ENCODE results near the gene SFTA2. TPM values are rescaled to one million over a fixed set of nuclear protein-coding genes. Genes with fewer than 3 reads are reported as not detected.

SFTA2 gene
- total RNA-seq, 1 donor from 2014 or later, result not detected

GRCh38 chr6:30891816-30892538 lies 40.0 kb downstream of the SFTA2 start:
- Histone ChIP-seq H3K36me3 (ENCODE audit: control insufficient read depth, insufficient read depth, low read length) (peaks cover 61% of the 10 kb centered on the region), H3K27me3 (ENCODE audit: control insufficient read depth, insufficient read depth, low read length) (no peaks in the 10 kb centered on the region), H3K4me3 (ENCODE audit: low read depth, low read length) (no peak overlapping the region)
- FAIRE-seq, result no peak
- no peak for DNase-seq (ENCODE audit: low read depth)
- TF ChIP-seq CTCF (IDR thresholded peaks at IDR 0.05; ENCODE audit: insufficient read depth, low read length, severe bottlenecking), result no peak

GRCh38 chr6:30891450-30891723 lies 40.6 kb downstream of the SFTA2 start:
- no peak for TF ChIP-seq CTCF (IDR thresholded peaks at IDR 0.05; ENCODE audit: insufficient read depth, low read length, severe bottlenecking)
- H3K27me3 ChIP-seq (ENCODE audit: control insufficient read depth, insufficient read depth, low read length), result no peaks in the 10 kb centered on the region
- FAIRE-seq (no peak), DNase-seq (ENCODE audit: low read depth) (no peak)
- H3K4me3 ChIP-seq (ENCODE audit: low read depth, low read length), result no peak overlapping the region
- H3K36me3 ChIP-seq (ENCODE audit: control insufficient read depth, insufficient read depth, low read length), result peaks cover 61% of the 10 kb centered on the region

DNA sequence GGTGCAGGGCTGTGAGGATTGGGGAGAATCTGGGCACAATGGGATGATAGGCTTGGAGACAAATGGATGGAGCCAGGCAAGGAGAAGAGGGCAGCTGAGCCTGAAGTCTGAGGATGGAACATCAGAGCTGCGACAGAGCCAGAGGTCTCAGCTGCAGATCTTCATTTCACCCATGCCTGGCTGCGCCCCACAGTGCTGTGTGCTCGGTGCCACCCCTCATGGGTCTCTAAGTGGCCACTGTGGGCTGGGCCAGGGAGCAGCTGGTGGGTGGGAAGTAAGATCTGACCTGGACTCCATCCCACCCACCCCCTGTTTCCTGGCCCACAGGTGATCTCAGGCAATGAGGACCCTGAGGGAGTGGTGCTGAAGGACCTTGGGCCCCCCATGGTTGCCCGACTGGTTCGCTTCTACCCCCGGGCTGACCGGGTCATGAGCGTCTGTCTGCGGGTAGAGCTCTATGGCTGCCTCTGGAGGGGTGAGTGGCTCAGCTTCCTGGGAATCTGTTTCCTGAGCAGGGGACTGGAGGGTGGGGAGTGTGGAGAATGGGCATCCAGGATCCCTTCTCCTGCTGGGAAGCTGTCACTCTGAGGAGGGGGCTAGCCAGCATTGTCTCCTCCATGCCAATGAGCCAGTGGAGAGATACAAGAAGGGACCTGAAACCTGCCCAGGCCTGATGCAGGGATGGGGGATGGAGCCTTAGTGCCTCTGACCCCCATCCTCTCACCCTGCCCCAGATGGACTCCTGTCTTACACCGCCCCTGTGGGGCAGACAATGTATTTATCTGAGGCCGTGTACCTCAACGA lies 41.1 kb downstream of the SFTA2 start:
- TF ChIP-seq CTCF (IDR thresholded peaks at IDR 0.05; ENCODE audit: insufficient read depth, low read length, severe bottlenecking), result no peak
- H3K4me3 ChIP-seq (ENCODE audit: low read depth, low read length), result no peak overlapping the region
- H3K27me3 ChIP-seq (ENCODE audit: control insufficient read depth, insufficient read depth, low read length), result no peaks in the 10 kb centered on the region
- DNase-seq (ENCODE audit: low read depth), result no peak
- peaks cover 59% of the 10 kb centered on the region for H3K36me3 ChIP-seq (ENCODE audit: control insufficient read depth, insufficient read depth, low read length)
- FAIRE-seq, result no peak

GRCh38 chr6:30889921-30890645 lies 41.9 kb downstream of the SFTA2 start:
- DNase-seq (ENCODE audit: low read depth), result peak; percentile 86
- Histone ChIP-seq H3K27me3 (ENCODE audit: control insufficient read depth, insufficient read depth, low read length) (no peaks in the 10 kb centered on the region), H3K36me3 (ENCODE audit: control insufficient read depth, insufficient read depth, low read length) (peaks cover 53% of the 10 kb centered on the region), H3K4me3 (ENCODE audit: low read depth, low read length) (no peak overlapping the region)
- TF ChIP-seq CTCF (IDR thresholded peaks at IDR 0.05; ENCODE audit: insufficient read depth, low read length, severe bottlenecking), result no peak
- FAIRE-seq, result no peak

GRCh38 chr6:30889496-30889885 lies 42.5 kb downstream of the SFTA2 start:
- DNase-seq (ENCODE audit: low read depth) (no peak), FAIRE-seq (no peak)
- H3K27me3 ChIP-seq (ENCODE audit: control insufficient read depth, insufficient read depth, low read length), result no peaks in the 10 kb centered on the region
- no peak overlapping the region for H3K4me3 ChIP-seq (ENCODE audit: low read depth, low read length)
- peaks cover 49% of the 10 kb centered on the region for H3K36me3 ChIP-seq (ENCODE audit: control insufficient read depth, insufficient read depth, low read length)
- TF ChIP-seq CTCF (IDR thresholded peaks at IDR 0.05; ENCODE audit: insufficient read depth, low read length, severe bottlenecking), result no peak

All from bronchial epithelial cell (primary cell).